HepG2 (cell line): Measurements from ENCODE around the gene TMEM59. TPM values are rescaled to one million over a fixed set of nuclear protein-coding genes. Genes with fewer than 3 reads are reported as not detected.

Source experiments
- DRAP1 ChIP-seq: IDR thresholded peaks from 2 replicates; pipeline ENCODE4 v1.6.1; 2016; ENCODE audit warnings: missing genetic modification reagents, missing compliant biosample characterization
- SIX4 ChIP-seq: sonication (generic); formaldehyde crosslinking; IDR thresholded peaks from 2 replicates; pipeline ENCODE4 v1.4.0; 2020; ENCODE audit warnings: missing genetic modification reagents
- STAG1 ChIP-seq: sonication (generic); formaldehyde crosslinking; IDR thresholded peaks from 2 replicates; pipeline ENCODE4 v1.4.0; 2020; ENCODE audit warnings: missing genetic modification reagents
- ZBTB40 ChIP-seq, 2 experiments: fragments of 450-650 bp in 1 of 2; sonication (generic) in 1 of 2; formaldehyde crosslinking in 1 of 2; IDR thresholded peaks; 2 replicates each; pipeline versions ENCODE4 v1.6.1 to v1.8.0; 2016 to 2022; ENCODE audit warnings: antibody characterized with exemption in 1 of 2, mild to moderate bottlenecking in 1 of 2, missing genetic modification reagents in 1 of 2
- ZFP41 ChIP-seq: sonication (generic); formaldehyde crosslinking; IDR thresholded peaks from 2 replicates; pipeline ENCODE4 v1.4.0; 2020; ENCODE audit warnings: mild to moderate bottlenecking, missing genetic modification reagents, borderline replicate concordance
- ZMAT5 ChIP-seq: sonication (generic); formaldehyde crosslinking; IDR thresholded peaks from 2 replicates; pipeline ENCODE4 v1.5.0; 2020; ENCODE audit warnings: mild to moderate bottlenecking, low read depth, missing genetic modification reagents, borderline replicate concordance
- ZNF142 ChIP-seq: sonication (generic); formaldehyde crosslinking; IDR thresholded peaks from 2 replicates; pipeline ENCODE4 v1.4.0; 2020; ENCODE audit warnings: missing genetic modification reagents
- ZNF253 ChIP-seq: sonication (generic); formaldehyde crosslinking; IDR thresholded peaks from 2 replicates; pipeline ENCODE4 v1.8.0; 2022; ENCODE audit warnings: mild to moderate bottlenecking, missing genetic modification reagents, borderline replicate concordance
- ZNF331 ChIP-seq: sonication (generic); formaldehyde crosslinking; IDR thresholded peaks from 2 replicates; pipeline ENCODE4 v1.4.0; 2020; ENCODE audit warnings: missing genetic modification reagents
- ZNF597 ChIP-seq: sonication (generic); formaldehyde crosslinking; IDR thresholded peaks from 2 replicates; pipeline ENCODE4 v1.5.0; 2020; ENCODE audit warnings: missing genetic modification reagents
- polyA plus RNA-seq, 8 experiments: library from polyadenylated mRNA; depleted of rRNA in 3 of 8; stranded (reverse) in 7 of 8; unstranded in 1 of 8; fragments of >200 nt; fragmentation: Illumina TruSeq in 4 of 8; extraction: Trizol in 4 of 8; gene quantifications; 2 replicates each; pipeline versions ENCODE4 v1.2.1 to v1.2.3, GENCODE V29; 2011 to 2016; ENCODE audit warnings: low read depth in 4 of 8, missing spikeins in 1 of 8, mixed read lengths in 1 of 8; ENCODE audit not compliant: insufficient read depth in 1 of 8
- total RNA-seq, 5 experiments: library from RNA; depleted of rRNA; stranded (reverse); fragments of >200 nt; fragmentation: Illumina TruSeq; extraction: Trizol; gene quantifications; 2 replicates each; pipeline ENCODE4 v1.2.3, GENCODE V29; 2016; ENCODE audit warnings: low read depth in 1 of 5

TMEM59 gene
- total and polyA plus RNA-seq, 2 of the 13 experiments (the other 11 are each of a cell fraction or from before 2014, with no cell fraction given): 147 to 363 TPM

GRCh38 chr1:54016343-54017282 lies 36.4 kb downstream of the TMEM59 start (continued):
- TF ChIP-seq ZBTB40 (IDR thresholded peaks at IDR 0.05): no peak
- TF ChIP-seq ZBTB40 (CRISPR knock-in tag; IDR thresholded peaks at IDR 0.05): no peak
- no peak for TF ChIP-seq ZNF253 (CRISPR knock-in tag)
- no peak for TF ChIP-seq ZMAT5 (CRISPR knock-in tag)
- TF ChIP-seq ZNF142 (CRISPR knock-in tag): no peak
- TF ChIP-seq ZNF331 (CRISPR knock-in tag): peak; percentile 55; the same call in 1 of the 2 replicates
- no peak for TF ChIP-seq STAG1 (CRISPR knock-in tag)
- no peak for TF ChIP-seq ZNF597 (CRISPR knock-in tag)
- TF ChIP-seq ZFP41 (CRISPR knock-in tag): no peak
- no peak for TF ChIP-seq SIX4 (CRISPR knock-in tag)
- TF ChIP-seq DRAP1 (CRISPR knock-in tag): no peak
